H1 (cell line): ENCODE measurements around the gene CDK15. TPM values are rescaled to one million over a fixed set of nuclear protein-coding genes. Genes with fewer than 3 reads are reported as not detected.

Experiments used
- CTCF ChIA-PET: fragments of 300-600 bp; sonication (Branson Sonifier 250); formaldehyde crosslinking; loops from one replicate; lab custom pipeline; 2021; ENCODE audit not compliant: partially characterized antibody; lab: Charles Lee
- POLR2A ChIA-PET: fragments of 300-600 bp; sonication (Branson Sonifier 250); formaldehyde crosslinking; loops from one replicate; lab custom pipeline; 2021; ENCODE audit warnings: inconsistent platforms; ENCODE audit not compliant: partially characterized antibody; lab: Charles Lee
- DNase-seq, 2 experiments: peaks; one replicate each; pipeline versions ENCODE4 v3.0.0 to v3.0.0-alpha.2; 2010 to 2022; ENCODE audit warnings: low spot score in 2 of 2, low read depth in 1 of 2, mixed read lengths in 1 of 2
- FAIRE-seq: peaks from 2 replicates; lab custom pipeline; 2011; peaks lifted over from hg19 to GRCh38; lab: Jason Lieb, UNC
- H2AFZ ChIP-seq: 2 replicates; pipeline ENCODE4 v1.8.1; 2012; ENCODE audit warnings: low read length, inconsistent platforms
- H2AK5ac ChIP-seq: 2 replicates; pipeline ENCODE4 v1.6.1; 2013; ENCODE audit warnings: low read depth, low read length
- H2BK120ac ChIP-seq: replicated peaks from 2 replicates; pipeline ENCODE3; 2013; ENCODE audit warnings: low read depth, low read length, inconsistent platforms
- H2BK12ac ChIP-seq: 2 replicates; pipeline ENCODE4 v1.6.1; 2013; ENCODE audit warnings: low read depth, low read length
- H2BK15ac ChIP-seq: 2 replicates; pipeline ENCODE4 v1.6.1; 2013; ENCODE audit warnings: low read length
- H2BK20ac ChIP-seq: 2 replicates; pipeline ENCODE4 v1.6.1; 2013; ENCODE audit warnings: low read length
- H2BK5ac ChIP-seq: 2 replicates; pipeline ENCODE4 v1.6.1; 2013; ENCODE audit warnings: low read depth, low read length
- H3K14ac ChIP-seq: 2 replicates; pipeline ENCODE4 v1.6.1; 2013; ENCODE audit warnings: inconsistent platforms; ENCODE audit not compliant: insufficient read length
- H3K18ac ChIP-seq: 2 replicates; pipeline ENCODE4 v1.6.1; 2013; ENCODE audit warnings: low read length; ENCODE audit errors: extremely low read depth
- H3K23ac ChIP-seq: 2 replicates; pipeline ENCODE4 v1.6.1; 2013; ENCODE audit warnings: inconsistent platforms; ENCODE audit not compliant: insufficient read length
- H3K23me2 ChIP-seq: 2 replicates; pipeline ENCODE4 v1.6.1; 2013; ENCODE audit warnings: low read depth, low read length
- H3K27ac ChIP-seq: 2 replicates; pipeline ENCODE4 v1.6.1; 2011; ENCODE audit warnings: low read depth, low read length, inconsistent platforms
- H3K27me3 ChIP-seq, 4 experiments: replicated peaks in 1 of 4; 1 replicate in 1 of 4; 2 replicates in 3 of 4; pipeline versions ENCODE4 v1.6.1 to v1.8.1; 2011 to 2013; ENCODE audit warnings: low read length in 3 of 4, mild to moderate bottlenecking in 3 of 4, inconsistent platforms in 2 of 4, mixed read lengths in 2 of 4, moderate library complexity in 1 of 4; ENCODE audit not compliant: control insufficient read depth in 3 of 4, insufficient read depth in 3 of 4; ENCODE audit errors: extremely low read depth in 1 of 4
- H3K36me3 ChIP-seq, 4 experiments: 2 replicates each; pipeline versions ENCODE4 v1.6.1 to v1.8.1; 2011 to 2013; ENCODE audit warnings: mild to moderate bottlenecking in 4 of 4, low read length in 3 of 4, moderate library complexity in 2 of 4, control low read depth in 1 of 4, inconsistent platforms in 1 of 4; ENCODE audit not compliant: insufficient read depth in 4 of 4, control insufficient read depth in 2 of 4
- H3K4ac ChIP-seq: replicated peaks from 2 replicates; pipeline ENCODE3; 2013; ENCODE audit warnings: low read length, low read depth, mixed read lengths, inconsistent platforms; ENCODE audit not compliant: insufficient read length
- H3K4me1 ChIP-seq, 4 experiments: replicated peaks in 1 of 4; 1 replicate in 1 of 4; 2 replicates in 3 of 4; pipeline versions ENCODE4 v1.6.1 to v1.8.1; 2011 to 2013; ENCODE audit warnings: low read length in 3 of 4, inconsistent platforms in 2 of 4, mixed read lengths in 1 of 4; ENCODE audit not compliant: insufficient read depth in 4 of 4, control insufficient read depth in 3 of 4
- H3K4me2 ChIP-seq, 2 experiments: 2 replicates each; pipeline versions ENCODE4 v1.6.1 to v1.8.1; 2011 to 2013; ENCODE audit warnings: low read depth in 2 of 2, low read length in 2 of 2, control low read depth in 1 of 2, inconsistent platforms in 1 of 2, mild to moderate bottlenecking in 1 of 2; ENCODE audit not compliant: insufficient read depth in 1 of 2
- H3K4me3 ChIP-seq, 4 experiments: fragments of 200-600, 300-600 bp in 1 of 4; sonication (generic), shearing (Covaris generic), sonication (Bioruptor Twin) in 1 of 4; 2 replicates each; pipeline versions ENCODE4 v1.5.1 to v1.8.1; 2011 to 2016; ENCODE audit warnings: low read length in 4 of 4, low read depth in 3 of 4, control low read depth in 2 of 4, inconsistent platforms in 2 of 4, mild to moderate bottlenecking in 2 of 4, mixed read lengths in 1 of 4, moderate library complexity in 1 of 4; ENCODE audit not compliant: insufficient read depth in 2 of 4; ENCODE audit errors: extremely low read depth in 1 of 4
- H3K56ac ChIP-seq: replicated peaks from 2 replicates; pipeline ENCODE3; 2013; ENCODE audit warnings: low read depth, mild to moderate bottlenecking, mixed read lengths, low read length, inconsistent platforms; ENCODE audit not compliant: insufficient read length
- H3K79me1 ChIP-seq: 2 replicates; pipeline ENCODE4 v1.6.1; 2013; ENCODE audit warnings: low read depth, low read length, control low read depth
- H3K79me2 ChIP-seq, 2 experiments: 2 replicates each; pipeline versions ENCODE4 v1.6.1 to v1.8.1; 2012 to 2013; ENCODE audit warnings: low read length in 2 of 2, mild to moderate bottlenecking in 2 of 2, inconsistent platforms in 1 of 2; ENCODE audit not compliant: insufficient read depth in 2 of 2, control insufficient read depth in 1 of 2
- H3K9ac ChIP-seq, 4 experiments: replicated peaks in 1 of 4; 1 replicate in 1 of 4; 2 replicates in 3 of 4; pipeline versions ENCODE4 v1.6.1 to v1.8.1; 2011 to 2013; ENCODE audit warnings: low read depth in 3 of 4, low read length in 3 of 4, control low read depth in 2 of 4, mild to moderate bottlenecking in 2 of 4, moderate library complexity in 2 of 4, inconsistent platforms in 1 of 4; ENCODE audit errors: extremely low read depth in 1 of 4
- H3K9me3 ChIP-seq, 2 experiments: 2 replicates each; pipeline versions ENCODE4 v1.6.1 to v1.8.1; 2012 to 2013; ENCODE audit warnings: mild to moderate bottlenecking in 2 of 2, moderate library complexity in 2 of 2, control low read depth in 1 of 2, inconsistent platforms in 1 of 2, low read depth in 1 of 2, low read length in 1 of 2, mixed read lengths in 1 of 2; ENCODE audit not compliant: insufficient read depth in 2 of 2
- H4K20me1 ChIP-seq, 2 experiments: replicated peaks in 1 of 2; 2 replicates each; pipeline versions ENCODE3 to v1.8.1; 2011 to 2013; ENCODE audit warnings: inconsistent platforms in 2 of 2, low read length in 2 of 2, mild to moderate bottlenecking in 1 of 2; ENCODE audit not compliant: insufficient read depth in 2 of 2, control insufficient read depth in 1 of 2
- H4K5ac ChIP-seq: 2 replicates; pipeline ENCODE4 v1.6.1; 2013; ENCODE audit warnings: low read length, low read depth, mixed read lengths, inconsistent platforms; ENCODE audit not compliant: insufficient read length
- H4K8ac ChIP-seq: 2 replicates; pipeline ENCODE4 v1.8.0; 2013; ENCODE audit warnings: mild to moderate bottlenecking, moderate library complexity, low read length, inconsistent platforms; ENCODE audit not compliant: insufficient read depth; ENCODE audit errors: extremely low read depth
- H4K91ac ChIP-seq: replicated peaks from 2 replicates; pipeline ENCODE3; 2013; ENCODE audit warnings: low read length, mixed read lengths, inconsistent platforms; ENCODE audit not compliant: insufficient read length
- SP1 ChIP-seq: IDR thresholded peaks from 2 replicates; pipeline ENCODE4 v1.6.1; 2011; ENCODE audit warnings: low read depth, low read length
- WGBS, 2 experiments: shearing (Covaris generic) in 1 of 2; methylation state at CpG; one replicate each; pipeline versions ENCODE4 v1.1.6 to v1.1.7; 2013 to 2015; ENCODE audit warnings: low lambda C conversion rate in 2 of 2, mixed read lengths in 2 of 2, inconsistent platforms in 1 of 2, low coverage in 1 of 2, missing lambda C conversion rate in 1 of 2; ENCODE audit not compliant: insufficient replicate concordance in 2 of 2, insufficient coverage in 1 of 2, insufficient read length in 1 of 2; ENCODE audit errors: extremely low coverage in 1 of 2, missing lambda C conversion rate in 1 of 2; 5-methylcytosine and 5-hydroxymethylcytosine counted together
- polyA plus RNA-seq, 7 experiments: library from polyadenylated mRNA; depleted of rRNA in 3 of 7; stranded (reverse) in 5 of 7; unstranded in 2 of 7; fragments of >200 nt in 5 of 7; fragments of 200-250 nt in 2 of 7; gene quantifications; 1 replicate in 5 of 7; 2 replicates in 1 of 7; 4 replicates in 1 of 7; pipeline versions ENCODE4 v1.2.1 to v1.2.3, GENCODE V29; 2011 to 2013; ENCODE audit warnings: missing spikeins in 2 of 7, mixed read lengths in 2 of 7
- total RNA-seq: library from RNA; stranded (reverse); fragmentation: NEBNext Ultra II Directional; extraction: Animal tissue kit (Norgen Biotek cat#: 25700); gene quantifications from 2 replicates; pipeline ENCODE4 v1.2.1, GENCODE V29; 2021

CDK15 gene
- total and polyA plus RNA-seq, 2 of the 8 experiments (the other 6 are each of a cell fraction or from before 2014, with no cell fraction given): 0.03 TPM; not detected in 1

- Histone ChIP-seq H2BK20ac (no peak overlapping the region), H3K79me2 (no peaks in the 10 kb centered on the region), H3K36me3 (no peaks in the 10 kb centered on the region), H2BK120ac (no peak overlapping the region), H2AK5ac (no peak overlapping the region), H3K9me3 (no peaks in the 10 kb centered on the region), H3K23ac (no peak overlapping the region), H3K18ac (no peak overlapping the region; the same call in 1 of the 2 replicates), H4K91ac (no peak overlapping the region), H3K4me3 (no peak overlapping the region), H2BK12ac (no peak overlapping the region), H3K27ac (no peak overlapping the region), H3K56ac (no peak overlapping the region), H2BK15ac (no peak overlapping the region), H2AFZ (no peak overlapping the region), H3K27me3 (no peaks in the 10 kb centered on the region), H3K4me2 (no peak overlapping the region), H3K4ac (no peak overlapping the region), H3K79me1 (no peaks in the 10 kb centered on the region), H3K9ac (no peak overlapping the region), H3K14ac (no peak overlapping the region), H4K8ac (no peak overlapping the region), H2BK5ac (no peak overlapping the region), H4K20me1 (no peaks in the 10 kb centered on the region), H3K4me1 (peaks cover 0 to 4% (median 2%) of the 10 kb centered on the region in 4 experiments; a peak in 5 of 7 replicates), H3K23me2 (peaks cover 2% of the 10 kb centered on the region; the same call in 1 of the 2 replicates), H4K5ac (no peak overlapping the region)
- ChIA-PET POLR2A (interaction anchor here (0.6 kb wide), 2 partner anchors 97 to 217 kb away, joined by 3 read pairs; no protein-coding TSS in a partner anchor), CTCF (interaction anchor here (0.6 to 1.8 kb wide), 4 partner anchors 12 to 53 kb away, joined by 3 to 6 read pairs (median 3); no protein-coding TSS in a partner anchor)
- FAIRE-seq (no peak), DNase-seq (no peak)
- 68% methylated on average over 8 of the region's 8 CpGs; no CpG with 5 or more reads in 1 of the 2 experiments for WGBS, 2 experiments
- no peak for TF ChIP-seq SP1
Measured at GRCh38 chr2:201807452-201807999, 1.2 kb downstream of the CDK15 start.
